Motor neuron (in vitro differentiated cells): ENCODE data around the gene ZNF205. TPM values are rescaled to one million over a fixed set of nuclear protein-coding genes. Genes with fewer than 3 reads are reported as not detected.
"Not testable (repeated sequence)": the region's sequence is repeated elsewhere in the genome, so short reads cannot be mapped to it uniquely, and the experiment has no call there.

Source experiments
- ATAC-seq, 8 experiments: fragments of 200-7000 bp; cut with Tn5 transposase; replicated peaks in 6 of 8; 2 replicates each; pipeline ENCODE4 v1.8.0; 2021; ENCODE audit warnings: mild to moderate bottlenecking in 8 of 8, moderate library complexity in 8 of 8
- H3K27ac ChIP-seq, 2 donors: fragments of 250-450 bp; sonication (Bioruptor Pico); 2 replicates each; pipeline ENCODE4 v1.9.0; 2021; ENCODE audit warnings: antibody characterized with exemption in 2 of 2, mild to moderate bottlenecking in 2 of 2, moderate library complexity in 1 of 2
- H3K4me1 ChIP-seq, 2 donors: fragments of 250-450 bp; sonication (Bioruptor Pico); replicated peaks in 1 of 2; 2 replicates each; pipeline ENCODE4 v1.6.1; 2021; ENCODE audit warnings: antibody characterized with exemption in 2 of 2, mild to moderate bottlenecking in 2 of 2, moderate library complexity in 1 of 2
- H3K4me3 ChIP-seq, 5 donors: fragments of 250-450 bp; sonication (Bioruptor Pico); 2 replicates each; pipeline ENCODE4 v1.9.0; 2021; ENCODE audit warnings: antibody characterized with exemption in 5 of 5, mild to moderate bottlenecking in 5 of 5, moderate library complexity in 4 of 5
- WGBS, 10 experiments: fragments of 450-650 bp; shearing (Covaris generic); methylation state at CpG; one replicate each; pipeline ENCODE4 v1.0.0; 2022; 5-methylcytosine and 5-hydroxymethylcytosine counted together
- in situ Hi-C, 9 experiments: fragments of 400-800 bp; cut with MboI; loops; one replicate each; pipeline ENCODE4 v1.15.0; 2021; ENCODE audit warnings: low sequenced_read_pairs in 9 of 9, low pct_unique_long_range_greater_than_20kb in 2 of 9; ENCODE audit not compliant: unreplicated experiment in 9 of 9
- total RNA-seq, 8 experiments: library from RNA; unstranded; fragments of 300-600 nt; gene quantifications; 2 replicates each; pipeline versions ENCODE4 v1.2.3 to v1.2.4, GENCODE V29; 2022

The ZNF205 gene
- total RNA-seq: 10 to 100 TPM in 7 of 8 experiments, 1 to 10 TPM in 1; 7.8 to 19.2 (median 14.9) TPM

DNA sequence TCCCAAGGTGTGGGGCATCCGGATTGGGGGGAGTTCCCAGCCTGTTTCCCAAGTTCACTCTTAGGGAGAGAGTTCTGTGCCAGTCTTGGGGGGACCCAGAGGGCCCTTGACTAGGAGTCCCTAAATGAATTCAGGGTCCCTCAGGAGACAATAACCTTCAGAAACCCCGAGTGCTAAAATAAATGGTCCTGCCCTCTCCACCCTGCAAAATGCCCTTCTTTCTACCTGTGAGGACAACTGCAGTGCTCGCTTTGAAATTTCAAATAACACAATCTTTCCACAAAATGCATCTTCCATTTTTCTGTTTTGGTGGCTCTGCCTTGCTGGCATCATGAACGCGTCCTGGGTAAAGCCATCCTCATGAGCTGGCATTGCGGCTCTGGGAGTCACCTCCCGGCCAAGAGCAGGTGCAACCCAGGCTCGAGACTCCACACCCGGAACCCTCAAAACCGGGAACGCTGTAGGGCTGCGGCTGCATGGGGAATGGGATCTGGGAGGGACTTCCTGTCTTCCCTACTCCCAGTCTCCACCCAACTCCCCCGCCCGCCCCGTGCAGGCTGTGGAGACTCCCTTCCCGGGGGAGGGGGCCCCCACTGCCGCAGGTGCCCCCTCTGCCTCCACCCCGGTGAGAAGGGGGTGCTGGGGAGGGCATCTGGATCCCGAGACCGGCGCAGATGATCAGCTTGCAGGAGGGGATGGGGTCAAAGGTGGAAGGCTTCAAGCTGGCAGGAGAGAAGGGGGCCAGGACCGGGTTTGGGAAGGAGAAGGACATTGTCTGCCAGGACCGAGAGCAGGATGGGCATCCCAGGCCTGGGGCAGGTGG, at the start of gene ZNF205:
Gene ZNF205 (plus strand): TSS at position 529 of the 823 bp plus-strand sequence. CDS start 845 bp downstream, outside the sequence.
- Histone ChIP-seq H3K27ac (peak within 1 kb of the TSS; percentile 53 to 82), H3K4me3 (peak within 1 kb of the TSS; percentile 92 to 99 (median 94)), H3K4me1 (peaks cover 21 to 22% of the 10 kb centered on the region in 2 donors)
- in situ Hi-C loops: no loop called here
- peak; percentile 93 to 98 (median 96) for ATAC-seq
- 0 to 33% (median 24%) methylated on average over 3 to 6 of the region's 23 CpGs; no CpG with 5 or more reads in 6 of the 10 experiments for WGBS, 10 experiments

DNA sequence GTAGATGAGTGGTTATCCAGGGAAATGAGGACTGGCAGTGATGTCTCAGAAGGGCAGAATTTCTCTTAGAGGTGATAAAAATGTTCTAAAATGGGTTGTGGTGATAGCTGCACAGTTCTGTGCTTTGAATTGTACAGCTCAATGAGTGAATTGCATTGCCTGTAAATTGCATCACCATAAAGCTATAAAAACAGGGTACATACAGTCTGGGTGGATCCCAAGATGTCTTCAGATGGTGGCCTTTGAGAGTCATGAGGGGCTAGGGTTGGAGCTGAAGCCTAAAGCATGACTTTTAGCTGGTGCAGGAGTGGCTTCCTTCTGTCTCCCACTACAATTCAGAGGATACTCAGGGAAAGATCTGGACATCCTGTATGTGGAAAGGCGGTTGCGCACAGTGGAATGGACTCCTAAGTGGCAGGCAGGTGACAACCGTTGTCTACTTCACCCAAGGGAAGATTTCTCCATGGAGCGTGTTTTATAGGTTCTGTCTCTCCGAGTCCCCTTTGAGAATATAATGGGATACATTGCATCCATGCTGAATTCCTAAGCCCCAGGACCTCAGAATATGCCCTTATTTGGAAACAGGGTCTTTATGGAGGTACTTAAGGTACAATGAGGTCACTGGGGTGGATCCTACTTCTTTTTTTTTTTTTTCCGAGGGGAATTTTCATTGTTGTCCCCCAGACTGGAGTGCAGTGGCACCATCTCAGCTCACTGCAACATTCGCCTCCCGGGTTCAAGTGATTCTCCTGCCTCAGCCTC, 48.6 kb upstream of the ZNF205 start:
- Histone ChIP-seq H3K4me3 (no peak overlapping the region), H3K27ac (no peak overlapping the region), H3K4me1 (peaks cover 0 to 6% of the 10 kb centered on the region in 2 donors)
- 76 to 100% (median 82%) methylated on average over 1 to 6 of the region's 8 CpGs; no CpG with 5 or more reads in 4 of the 10 experiments for WGBS, 10 experiments
- no peak for ATAC-seq
- in situ Hi-C loops: no loop called here

DNA sequence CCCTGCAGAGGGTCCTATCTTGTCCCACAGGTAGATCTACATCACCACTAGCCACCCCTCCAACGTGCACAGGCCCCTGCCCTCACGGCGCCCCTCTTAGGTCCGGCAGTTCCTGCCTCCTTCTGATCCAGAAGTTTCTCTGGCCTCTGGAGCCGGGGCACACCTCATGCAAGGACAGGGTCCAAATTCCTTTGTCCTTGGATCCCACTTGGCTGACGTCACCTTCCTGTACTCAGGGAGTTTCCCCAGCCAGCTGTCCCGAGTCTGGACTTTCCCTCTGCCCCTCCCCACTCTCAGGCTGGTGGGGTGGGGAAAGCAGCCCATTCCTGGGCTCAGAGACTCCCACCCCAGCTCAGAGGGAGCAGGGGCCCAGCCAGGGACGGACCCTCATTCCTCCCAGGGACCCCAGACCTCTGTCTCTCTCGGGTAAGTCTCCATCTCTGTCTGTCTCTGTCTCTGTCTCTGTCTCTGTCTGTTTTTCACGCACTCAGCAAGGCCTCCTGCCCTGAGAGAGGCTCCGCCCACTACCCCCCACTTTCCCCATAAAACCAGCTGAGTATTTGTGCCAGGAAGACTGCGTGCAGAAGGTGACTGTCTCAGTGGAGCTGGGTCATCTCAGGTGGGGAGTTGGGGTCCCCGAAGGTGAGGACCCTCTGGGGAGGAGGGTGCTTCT, 47.2 kb upstream of the ZNF205 start, which contains the start of gene IL32:
Gene IL32 (plus strand): TSS at position 572 of the 673 bp plus-strand sequence. CDS start 172 bp downstream, outside the sequence.
- in situ Hi-C loops: no loop called here
- ATAC-seq: peak in 6 of 8 experiments; percentile 14 to 86 (median 54)
- no peaks in the 10 kb centered on the region for H3K4me1 ChIP-seq
- H3K4me3 ChIP-seq: no peak within 1 kb of the TSS
- H3K27ac ChIP-seq: no peak within 1 kb of the TSS
- WGBS, 10 experiments: 33 to 84% (median 60%) methylated on average over 1 to 7 of the region's 13 CpGs; no CpG with 5 or more reads in 7 of the 10 experiments

DNA sequence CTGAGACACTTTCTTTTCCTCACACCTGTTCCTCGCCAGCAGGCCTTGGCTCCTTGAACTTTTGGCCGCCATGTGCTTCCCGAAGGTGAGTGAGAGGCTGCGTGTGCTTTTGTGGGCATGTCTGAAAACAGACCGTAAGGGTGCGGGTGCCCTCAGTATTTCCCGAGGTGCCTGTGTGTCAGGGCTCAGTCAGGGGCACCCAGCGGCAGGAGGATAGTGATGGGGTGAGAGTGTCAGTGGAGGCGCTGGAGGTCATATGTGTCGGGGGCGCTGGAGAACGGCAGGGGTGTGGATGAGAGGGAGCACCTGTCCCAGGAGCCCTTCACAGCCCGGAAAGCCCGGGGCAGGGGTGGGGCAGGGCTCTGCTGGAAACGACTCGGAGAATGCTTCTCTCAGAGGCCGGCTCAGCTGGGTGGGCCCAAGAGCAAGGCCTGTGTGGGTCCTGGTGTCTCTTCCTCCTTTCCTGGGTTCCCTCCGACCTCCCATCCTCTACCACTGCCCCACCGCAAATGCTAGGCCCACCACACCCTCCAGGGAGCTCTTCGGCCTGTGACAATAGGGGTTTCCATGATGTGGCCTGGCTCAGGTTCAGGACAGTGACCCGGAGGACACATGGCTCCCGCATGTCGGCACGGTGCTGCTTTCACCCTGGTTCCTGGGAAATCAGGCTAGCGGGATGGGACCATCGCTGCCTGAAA, 46.5 kb upstream of the ZNF205 start:
- in situ Hi-C loops: no loop called here
- no peak overlapping the region for H3K27ac ChIP-seq
- no peak overlapping the region for H3K4me3 ChIP-seq
- no peaks in the 10 kb centered on the region for H3K4me1 ChIP-seq
- ATAC-seq: peak in 2 of 8 experiments; percentile 7 to 8
- 40 to 100% (median 91%) methylated on average over 1 to 4 of the region's 26 CpGs; no CpG with 5 or more reads in 4 of the 10 experiments for WGBS, 10 experiments

DNA sequence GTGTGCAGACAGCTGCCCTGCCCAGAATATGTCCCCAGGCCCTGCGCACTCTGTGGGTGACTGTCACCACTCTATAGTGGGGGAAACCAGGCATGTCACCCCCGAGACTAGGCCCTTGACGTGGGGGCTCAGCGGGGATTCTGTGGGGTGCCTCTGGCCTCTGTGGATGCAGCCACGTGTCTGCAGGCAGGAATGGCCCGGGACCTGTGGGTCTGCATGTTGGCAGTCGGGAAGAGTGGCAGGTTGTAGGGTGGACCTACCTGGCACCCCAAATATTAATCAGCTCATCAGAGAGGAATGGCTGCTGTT, 46.0 kb upstream of the ZNF205 start:
- Histone ChIP-seq H3K27ac (no peak overlapping the region), H3K4me1 (no peaks in the 10 kb centered on the region), H3K4me3 (no peak overlapping the region)
- ATAC-seq: no peak
- WGBS, 10 experiments: 100% methylated on average over 1 of the region's 7 CpGs; no CpG with 5 or more reads in 9 of the 10 experiments
- in situ Hi-C loops: no loop called here

DNA sequence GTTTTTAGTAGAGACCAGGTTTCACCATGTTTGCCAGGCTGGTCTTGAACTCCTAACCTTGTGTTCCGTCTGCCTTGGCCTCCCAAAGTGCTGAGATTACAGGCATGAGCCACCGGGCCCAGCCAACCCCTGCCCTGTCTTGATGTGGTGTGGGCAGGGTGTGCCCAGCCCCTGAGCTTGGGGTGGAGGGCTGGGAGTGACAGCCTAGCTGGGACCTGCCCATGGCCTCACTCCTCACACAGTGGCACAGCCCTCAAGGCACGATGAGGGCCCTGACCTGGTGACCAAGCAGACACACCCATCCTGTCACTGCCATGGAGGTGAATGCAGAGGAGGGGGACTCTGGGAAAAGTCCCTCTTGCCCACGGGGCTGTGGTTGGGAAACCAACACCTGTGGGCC, 43.9 kb upstream of the ZNF205 start:
- 40 to 90% (median 73%) methylated on average over 1 to 3 of the region's 4 CpGs; no CpG with 5 or more reads in 5 of the 10 experiments for WGBS, 10 experiments
- H3K27ac ChIP-seq: no peak overlapping the region
- ATAC-seq: no peak
- H3K4me1 ChIP-seq: no peaks in the 10 kb centered on the region
- in situ Hi-C loops: no loop called here
- H3K4me3 ChIP-seq: no peak overlapping the region

DNA sequence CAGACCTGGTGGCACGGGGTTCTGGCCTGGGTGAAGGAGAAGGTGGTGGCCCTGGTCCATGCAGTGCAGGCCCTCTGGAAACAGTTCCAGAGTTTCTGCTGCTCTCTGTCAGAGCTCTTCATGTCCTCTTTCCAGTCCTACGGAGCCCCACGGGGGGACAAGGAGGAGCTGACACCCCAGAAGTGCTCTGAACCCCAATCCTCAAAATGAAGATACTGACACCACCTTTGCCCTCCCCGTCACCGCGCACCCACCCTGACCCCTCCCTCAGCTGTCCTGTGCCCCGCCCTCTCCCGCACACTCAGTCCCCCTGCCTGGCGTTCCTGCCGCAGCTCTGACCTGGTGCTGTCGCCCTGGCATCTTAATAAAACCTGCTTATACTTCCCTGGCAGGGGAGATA, 43.2 kb upstream of the ZNF205 start:
- ATAC-seq, H3K4me1 ChIP-seq, H3K4me3 ChIP-seq, in situ Hi-C loops, H3K27ac ChIP-seq: not testable (repeated sequence)
- no CpG with 5 or more reads among the region's 11 CpGs for WGBS, 10 experiments

DNA sequence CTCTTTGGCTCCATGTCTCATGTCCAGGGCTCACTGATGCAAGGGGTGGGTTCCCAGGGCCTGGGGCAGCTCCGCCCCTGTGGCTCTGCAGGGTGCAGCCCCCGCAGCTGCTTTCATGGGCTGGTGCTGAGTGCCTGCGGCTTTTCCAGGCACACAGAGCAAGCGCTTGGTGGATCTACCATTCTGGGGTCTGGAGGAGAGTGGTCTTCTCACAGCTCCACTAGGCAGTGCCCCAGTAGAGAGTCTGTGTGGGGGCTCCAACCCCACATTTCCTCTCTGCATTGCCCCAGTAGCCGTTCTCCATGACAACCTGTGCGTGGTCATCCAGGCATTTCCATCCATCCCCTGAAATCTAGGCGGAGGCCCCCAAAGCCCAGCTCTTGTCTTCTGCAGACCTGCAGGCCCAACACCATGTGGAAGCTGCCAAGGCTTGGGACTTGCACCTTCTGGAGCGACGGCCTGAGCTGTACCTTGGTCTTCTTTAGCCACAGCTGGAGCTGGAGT, 41.7 kb upstream of the ZNF205 start:
- 87 to 100% (median 94%) methylated on average over 2 to 7 of the region's 9 CpGs; no CpG with 5 or more reads in 7 of the 10 experiments for WGBS, 10 experiments
- ATAC-seq: peak in 2 of 8 experiments; percentile 15 to 25
- in situ Hi-C loops: no loop called here
- Histone ChIP-seq H3K4me1 (no peaks in the 10 kb centered on the region), H3K4me3 (no peak overlapping the region), H3K27ac (no peak overlapping the region)

DNA sequence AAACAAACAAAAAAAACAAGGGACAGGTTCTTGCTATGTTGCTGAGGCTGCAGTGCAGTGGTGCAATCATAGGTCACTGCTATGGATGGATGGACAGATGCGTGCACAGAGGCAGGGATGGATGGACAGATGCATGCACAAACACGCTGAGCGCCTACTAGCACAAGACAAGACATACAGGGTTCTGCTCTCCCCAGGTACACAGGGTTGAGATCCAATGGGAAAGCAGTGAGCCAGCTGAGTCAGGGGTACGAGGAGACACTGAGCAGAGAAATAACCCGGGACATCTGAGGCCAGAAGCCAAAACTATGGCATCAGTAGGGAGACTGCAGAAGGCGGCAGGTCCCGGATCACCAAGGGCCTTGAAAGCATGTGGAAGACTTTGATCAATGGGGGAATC, 40.7 kb upstream of the ZNF205 start:
- in situ Hi-C loops: no loop called here
- Histone ChIP-seq H3K4me1 (no peaks in the 10 kb centered on the region), H3K4me3 (no peak overlapping the region), H3K27ac (no peak overlapping the region)
- 0 to 100% (median 84%) methylated on average over 1 to 6 of the region's 7 CpGs; no CpG with 5 or more reads in 2 of the 10 experiments for WGBS, 10 experiments
- ATAC-seq: no peak

DNA sequence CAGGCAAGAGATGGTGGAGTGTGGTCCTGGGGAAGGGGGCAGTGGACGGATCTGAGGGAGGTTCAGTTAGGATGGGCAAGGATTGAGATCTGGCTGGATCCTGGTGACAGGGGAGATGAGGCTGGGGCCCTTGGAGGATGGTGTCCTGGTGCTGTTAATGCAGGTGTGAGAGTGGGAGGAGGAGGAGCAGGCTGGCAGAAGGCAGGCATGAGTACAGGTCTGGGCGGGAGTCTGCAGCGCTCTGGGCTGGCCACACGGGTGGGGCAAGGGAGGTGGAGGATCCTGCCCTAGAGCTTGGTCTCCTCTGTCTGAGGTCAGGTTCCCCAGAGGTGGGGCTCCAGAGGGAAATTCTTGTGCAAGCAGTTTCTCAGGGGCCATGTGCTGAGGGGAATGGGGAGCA, 40.2 kb upstream of the ZNF205 start:
- H3K4me3 ChIP-seq, H3K4me1 ChIP-seq, H3K27ac ChIP-seq, in situ Hi-C loops: not testable (repeated sequence)
- WGBS, 10 experiments: no CpG with 5 or more reads among the region's 4 CpGs
- ATAC-seq: peak in 2 of 8 experiments; percentile 14 to 23

DNA sequence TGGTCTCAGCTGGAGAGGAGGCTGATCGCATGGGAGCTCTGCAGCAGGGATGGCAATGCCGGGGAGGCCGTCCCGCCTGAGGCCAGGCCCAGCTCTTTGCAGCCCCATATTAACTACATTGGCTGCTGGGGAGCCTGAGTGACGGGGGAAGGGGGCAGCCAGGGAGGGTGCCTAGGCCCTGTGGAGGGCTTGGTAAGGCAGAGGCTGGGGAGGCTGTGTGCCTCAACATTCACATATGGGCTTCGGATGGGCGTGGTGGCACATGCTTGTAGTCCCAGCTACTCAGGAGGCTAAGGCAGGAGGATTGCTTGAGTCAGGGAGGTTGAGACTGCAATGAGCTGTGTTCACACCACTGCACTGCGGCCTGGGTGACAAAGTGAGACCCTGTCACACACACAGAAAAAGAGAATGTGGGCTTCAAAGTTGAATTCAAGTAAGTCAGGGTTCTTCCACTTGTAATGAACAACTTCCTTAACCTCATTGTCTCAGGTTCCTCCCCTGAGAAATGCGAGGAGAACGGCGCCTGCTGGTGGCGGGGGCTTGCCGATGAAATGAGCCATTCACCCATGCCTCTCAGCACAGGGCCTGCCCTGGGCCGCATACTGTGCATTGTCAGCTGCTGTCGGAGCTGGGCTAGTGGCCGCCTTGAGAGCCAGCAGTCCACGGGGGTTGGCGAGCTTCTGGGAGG, 39.7 kb upstream of the ZNF205 start:
- H3K4me1 ChIP-seq, H3K4me3 ChIP-seq, in situ Hi-C loops, H3K27ac ChIP-seq: not testable (repeated sequence)
- WGBS, 10 experiments: no CpG with 5 or more reads among the region's 18 CpGs
- ATAC-seq: peak in 1 of 8 experiments; percentile 11

DNA sequence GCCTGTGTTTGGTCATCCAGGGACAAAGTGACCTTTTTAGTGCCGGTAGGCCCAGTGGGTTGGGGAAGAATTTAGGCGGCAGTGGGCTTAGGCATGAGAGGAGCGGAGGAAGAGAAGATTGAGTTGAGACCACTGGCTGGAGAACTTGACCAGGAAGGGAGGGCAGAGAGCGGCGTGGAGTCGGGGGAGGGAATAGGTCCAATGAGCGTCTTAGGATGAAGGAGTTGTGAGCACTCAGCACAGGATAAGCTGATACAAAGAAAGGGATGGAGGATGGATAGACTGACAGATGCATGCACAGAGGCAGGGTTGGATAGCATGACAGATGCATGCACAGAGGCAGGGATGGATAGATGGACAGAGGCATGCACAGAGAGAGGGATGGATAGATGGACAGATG, 38.9 kb upstream of the ZNF205 start:
- H3K27ac ChIP-seq: no peak overlapping the region
- H3K4me3 ChIP-seq: no peak overlapping the region
- WGBS, 10 experiments: 65 to 100% (median 92%) methylated on average over 1 to 7 of the region's 7 CpGs; no CpG with 5 or more reads in 3 of the 10 experiments
- H3K4me1 ChIP-seq: no peaks in the 10 kb centered on the region
- no peak for ATAC-seq
- in situ Hi-C loops: no loop called here
